GM04504 (cell line): Measurements from ENCODE around the gene CCN2.

Source experiments
- DNase-seq: peaks from one replicate; pipeline ENCODE4 v3.0.0-alpha.2; 2012; ENCODE audit warnings: low read depth

The CCN2 gene

DNA sequence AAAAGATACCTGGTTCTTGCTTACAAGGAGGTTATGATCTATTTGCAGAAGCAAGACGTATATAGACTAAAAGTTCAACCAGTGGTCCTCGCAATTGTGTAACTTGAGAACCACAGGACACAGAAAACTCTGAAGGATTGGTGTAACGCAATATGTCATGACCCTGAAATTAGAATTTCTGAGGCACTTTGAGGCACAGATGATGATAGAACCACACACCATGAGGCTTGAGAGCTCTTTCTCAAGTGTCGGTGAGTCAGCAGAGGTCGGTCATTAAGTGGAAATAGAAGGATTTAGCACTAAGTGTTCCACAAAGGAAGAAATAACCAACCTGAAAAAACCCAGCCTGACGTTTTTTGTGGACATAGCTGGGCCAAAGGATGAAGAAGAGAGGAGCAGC, 15.3 kb upstream of the CCN2 start:
- DNase-seq: no peak

DNA sequence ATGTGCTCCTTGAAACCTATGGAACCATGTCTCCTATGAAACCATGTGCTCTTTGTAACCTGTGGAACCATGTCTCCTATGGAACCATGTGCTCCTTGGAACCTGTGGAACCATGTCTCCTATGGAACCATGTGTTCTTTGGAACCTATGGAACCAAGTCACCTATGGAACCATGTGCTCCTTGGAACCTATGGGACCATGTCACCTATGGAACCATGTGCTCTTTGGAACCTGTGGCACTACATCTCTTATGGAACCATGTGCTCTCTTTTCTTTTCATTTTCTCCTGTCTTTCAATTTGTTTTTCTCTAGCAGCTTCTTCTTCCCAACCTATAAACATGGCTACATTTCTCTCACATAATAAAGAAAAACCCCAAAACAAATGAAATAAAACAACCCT, 11.9 kb upstream of the CCN2 start:
- no peak for DNase-seq

DNA sequence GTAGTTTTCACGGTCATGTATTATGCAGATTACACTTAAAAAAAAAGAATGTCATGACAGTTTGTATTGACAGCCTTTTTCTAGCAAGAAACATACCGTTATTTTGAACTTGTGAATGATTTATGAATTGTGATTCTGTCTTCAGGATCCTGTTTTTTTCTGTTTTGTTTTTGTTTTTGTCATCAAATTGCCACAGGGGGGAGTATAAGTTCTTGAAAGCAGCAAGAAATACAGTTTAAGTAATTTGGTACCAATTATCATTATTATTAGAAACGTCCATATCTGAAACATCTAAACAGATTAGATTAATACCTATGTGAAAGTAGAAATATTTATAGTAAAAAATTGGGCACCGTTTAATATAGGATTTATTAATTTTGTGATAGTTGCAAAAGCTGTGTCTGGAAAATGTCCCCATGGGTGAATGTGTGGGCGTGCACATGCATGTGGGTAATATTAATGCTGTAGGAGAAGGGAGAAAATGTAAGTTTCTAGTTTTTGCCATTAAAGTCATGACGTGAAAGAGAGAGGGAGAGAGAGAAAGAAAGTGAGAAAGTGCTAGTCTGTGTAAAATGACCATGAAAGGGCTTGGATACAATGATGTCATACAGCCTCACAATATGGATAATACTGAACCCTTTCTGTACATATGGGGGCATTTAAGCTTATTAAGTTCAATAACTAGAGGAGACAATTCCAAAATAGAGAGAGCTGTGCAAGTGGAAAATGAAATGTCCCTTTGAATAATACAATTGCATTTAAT, 9.4 kb upstream of the CCN2 start:
- no peak for DNase-seq

DNA sequence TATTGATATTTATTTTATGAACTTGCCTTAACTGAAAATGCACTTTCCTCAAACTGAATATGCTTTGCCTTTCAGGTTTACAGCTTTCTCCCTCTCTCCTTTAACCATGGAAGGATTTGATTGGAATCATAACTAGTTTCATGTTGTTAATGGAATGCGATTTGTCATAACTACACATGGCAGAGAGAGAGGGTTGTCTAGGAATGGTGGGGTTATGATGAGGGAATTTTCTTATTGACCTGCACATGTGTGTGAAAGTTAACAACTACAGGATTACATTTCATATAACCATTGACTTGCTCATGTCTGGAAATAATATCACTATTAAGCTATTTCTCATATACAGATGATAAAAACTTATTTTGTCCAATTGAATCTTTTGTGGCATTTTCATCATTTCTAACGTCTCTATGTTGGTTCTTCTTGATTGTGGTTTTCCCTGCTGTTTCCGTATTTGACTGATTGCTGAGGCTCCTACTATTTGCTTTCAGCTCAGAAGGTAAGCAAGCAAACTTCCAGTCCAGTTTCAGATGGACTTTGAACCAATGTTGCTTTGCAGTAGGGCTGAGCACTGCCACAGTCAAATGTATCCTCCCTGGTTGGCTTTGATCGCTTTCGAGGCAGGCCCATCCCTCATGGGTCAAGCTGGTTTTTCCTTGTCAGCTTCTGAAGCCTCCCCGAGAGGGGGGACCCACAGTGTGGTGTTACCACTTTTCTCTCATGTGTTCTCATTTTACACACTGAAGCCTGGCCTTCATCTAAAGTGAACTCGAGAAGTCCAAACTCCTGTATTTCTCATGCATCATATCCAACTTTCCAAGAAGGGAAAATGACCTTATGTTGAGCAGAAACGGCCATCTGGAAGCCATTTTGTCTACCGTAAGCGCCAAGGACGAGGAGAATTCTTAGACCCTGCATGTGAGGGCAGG, 7.6 kb upstream of the CCN2 start:
- DNase-seq: no peak

DNA sequence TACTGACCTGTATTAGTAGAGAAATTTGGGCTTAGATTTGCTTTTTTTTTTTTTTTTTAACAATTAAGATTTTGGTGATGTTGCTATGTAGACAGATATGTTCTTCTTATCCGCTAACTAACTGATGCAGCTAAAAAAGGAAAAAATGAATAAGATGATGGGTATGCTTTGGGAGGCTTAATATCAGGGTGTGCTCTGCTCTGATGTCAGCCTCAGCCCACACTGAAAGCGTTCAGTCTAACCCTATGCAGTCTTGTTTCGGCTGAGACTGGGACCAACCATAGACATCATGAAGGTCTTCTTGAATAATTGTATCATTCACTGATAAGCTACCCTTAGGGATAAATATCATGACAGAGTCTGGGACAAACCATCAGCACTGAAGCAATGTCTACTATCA, 6.9 kb upstream of the CCN2 start:
- no peak for DNase-seq

DNA sequence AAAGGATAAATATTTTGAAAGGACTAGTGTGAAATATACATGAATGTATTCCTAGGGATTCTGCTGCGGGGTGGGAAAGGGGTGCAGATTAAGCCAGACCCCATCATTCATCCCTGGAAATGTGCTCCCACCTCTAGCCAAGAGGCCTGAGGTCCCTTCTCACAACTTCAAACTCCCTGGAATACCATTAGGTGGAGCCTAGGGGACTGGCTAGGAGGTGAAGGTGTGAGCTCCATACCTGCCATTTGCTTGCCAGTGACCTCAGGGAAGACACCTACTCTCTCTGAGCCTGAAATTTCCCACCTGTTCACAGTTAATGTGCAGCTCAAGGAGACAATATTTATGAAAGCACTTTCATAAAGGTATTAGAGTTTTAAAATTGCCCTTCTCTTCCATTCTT, 4.7 kb upstream of the CCN2 start:
- DNase-seq: no peak

DNA sequence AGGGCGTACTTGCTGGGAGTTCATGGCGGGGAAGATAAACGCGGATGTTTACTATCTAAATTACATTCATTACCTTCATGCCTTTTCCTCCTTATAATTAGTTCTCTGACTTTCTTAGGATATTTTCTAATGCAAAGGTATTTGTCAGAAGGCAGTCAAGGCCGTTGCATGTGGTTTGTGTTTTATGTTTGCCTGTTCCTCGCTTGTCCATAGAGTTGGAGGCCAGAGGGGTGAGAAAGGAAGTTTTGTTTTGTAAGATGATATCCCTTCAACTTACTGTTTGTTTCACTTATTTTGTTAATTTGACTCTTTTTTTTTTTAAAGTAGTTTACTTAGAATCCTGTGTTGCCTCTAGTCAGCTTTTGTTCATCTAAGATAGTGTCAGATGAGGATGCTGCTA, 4.0 kb upstream of the CCN2 start:
- DNase-seq: no peak

DNA sequence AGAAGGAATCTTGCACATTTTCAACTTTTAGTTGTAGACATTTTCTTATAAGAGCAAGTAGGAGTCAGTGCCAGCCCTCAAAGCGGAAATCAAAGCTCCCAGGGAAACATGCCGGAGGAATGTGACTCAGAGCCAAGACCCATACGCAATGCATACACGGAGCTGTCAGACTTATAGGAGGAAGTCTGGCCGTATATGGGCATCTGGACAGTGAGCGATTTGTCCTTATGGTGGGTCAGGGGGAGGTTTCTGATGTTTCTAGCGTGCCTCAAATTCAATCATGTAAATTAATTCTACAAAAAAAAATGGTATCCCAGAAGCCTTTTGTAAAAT, 3.6 kb upstream of the CCN2 start:
- no peak for DNase-seq

DNA sequence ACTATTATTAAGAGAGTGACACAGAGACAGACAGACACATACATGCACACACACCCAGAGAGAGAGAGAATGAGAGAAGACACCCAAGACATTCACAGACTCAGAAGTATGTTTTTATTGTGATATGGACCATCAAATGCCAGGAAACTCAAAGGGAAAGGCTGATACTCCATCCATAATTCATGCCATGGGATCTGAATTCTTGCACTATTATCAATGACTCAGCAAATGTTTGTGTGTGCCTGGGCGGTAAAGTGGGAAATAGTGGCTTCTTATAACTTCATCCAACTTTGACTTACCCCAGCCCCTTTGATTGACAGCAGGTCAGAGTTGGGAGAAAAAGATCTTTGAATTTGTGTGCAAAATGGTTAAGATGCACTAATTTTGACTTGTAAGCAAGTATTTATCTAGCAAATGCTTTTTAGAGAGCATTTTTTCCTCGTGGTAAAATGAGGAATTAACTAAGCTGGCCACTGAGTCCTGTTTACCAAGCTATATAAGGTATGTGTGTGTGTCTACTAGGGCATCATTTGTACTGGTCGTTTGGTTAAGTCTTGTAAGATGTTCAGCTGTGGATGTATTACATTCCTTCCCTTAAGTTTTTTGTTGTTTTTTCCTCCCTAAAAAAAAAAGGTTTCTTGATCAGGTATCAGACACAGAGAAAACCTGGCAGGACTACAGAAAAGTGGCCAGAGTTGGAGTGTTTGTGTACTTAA, 3.0 kb upstream of the CCN2 start:
- no peak for DNase-seq

DNA sequence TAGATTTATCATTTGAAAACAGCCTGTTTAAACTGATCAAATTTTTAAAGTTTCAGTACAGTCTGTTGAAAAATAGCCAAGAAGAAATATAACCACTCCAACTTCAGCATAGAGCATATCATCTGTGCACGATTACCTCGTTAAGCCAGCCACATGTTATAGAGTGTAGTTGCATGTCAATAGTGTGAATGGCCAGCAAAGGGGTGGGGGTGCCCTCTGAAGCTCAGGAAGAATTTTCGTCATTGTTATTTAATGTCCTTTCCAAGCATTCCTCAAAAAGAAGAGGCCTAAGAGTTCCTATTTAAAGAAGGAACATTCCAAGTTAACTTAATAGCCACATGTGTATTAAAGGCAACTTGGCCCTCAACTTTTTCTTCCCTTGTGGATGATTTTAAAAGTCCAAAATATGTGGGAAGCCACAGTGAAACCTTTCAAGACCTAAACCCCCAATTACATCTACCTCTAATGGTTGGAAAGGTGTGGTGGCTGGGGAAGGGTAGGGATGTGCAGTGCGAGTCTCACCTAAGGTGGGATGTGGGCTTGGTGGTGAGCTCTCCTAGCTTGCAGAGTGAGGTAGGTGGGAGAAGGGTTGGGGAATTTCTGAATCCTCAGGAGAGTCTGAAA, 1.8 kb upstream of the CCN2 start:
- DNase-seq: no peak

DNA sequence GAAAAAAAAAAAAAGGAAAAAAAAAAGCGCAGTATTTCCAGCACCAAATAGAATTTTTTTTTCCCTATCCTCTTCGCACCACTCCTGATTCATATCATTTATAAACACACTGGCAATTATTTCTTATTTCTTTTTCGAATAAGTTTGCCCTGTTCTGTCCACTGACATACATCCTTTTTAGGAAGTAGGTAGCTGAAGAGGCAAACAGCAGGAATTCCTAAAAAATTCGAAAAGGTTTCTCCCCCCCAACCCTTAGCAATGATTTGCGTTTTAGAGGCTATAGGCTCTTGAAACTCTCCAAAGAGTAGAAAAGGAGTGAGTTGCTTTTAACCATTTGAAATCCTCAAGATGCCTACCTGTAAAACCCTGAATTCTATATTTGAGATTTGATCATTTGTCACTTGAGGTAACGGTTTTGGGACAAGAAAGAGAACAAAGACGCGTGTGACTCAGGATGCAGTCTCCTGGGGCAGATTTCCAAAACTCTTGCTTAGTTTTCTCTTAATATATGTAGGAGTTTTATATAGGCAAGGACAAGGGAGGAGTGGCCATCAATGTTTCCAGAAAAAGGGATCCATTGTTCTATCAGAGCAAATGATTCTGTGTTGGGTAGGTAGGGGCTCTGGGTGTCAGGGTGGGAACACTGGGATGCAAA, 531 bp upstream of the CCN2 start:
- DNase-seq: no peak

DNA sequence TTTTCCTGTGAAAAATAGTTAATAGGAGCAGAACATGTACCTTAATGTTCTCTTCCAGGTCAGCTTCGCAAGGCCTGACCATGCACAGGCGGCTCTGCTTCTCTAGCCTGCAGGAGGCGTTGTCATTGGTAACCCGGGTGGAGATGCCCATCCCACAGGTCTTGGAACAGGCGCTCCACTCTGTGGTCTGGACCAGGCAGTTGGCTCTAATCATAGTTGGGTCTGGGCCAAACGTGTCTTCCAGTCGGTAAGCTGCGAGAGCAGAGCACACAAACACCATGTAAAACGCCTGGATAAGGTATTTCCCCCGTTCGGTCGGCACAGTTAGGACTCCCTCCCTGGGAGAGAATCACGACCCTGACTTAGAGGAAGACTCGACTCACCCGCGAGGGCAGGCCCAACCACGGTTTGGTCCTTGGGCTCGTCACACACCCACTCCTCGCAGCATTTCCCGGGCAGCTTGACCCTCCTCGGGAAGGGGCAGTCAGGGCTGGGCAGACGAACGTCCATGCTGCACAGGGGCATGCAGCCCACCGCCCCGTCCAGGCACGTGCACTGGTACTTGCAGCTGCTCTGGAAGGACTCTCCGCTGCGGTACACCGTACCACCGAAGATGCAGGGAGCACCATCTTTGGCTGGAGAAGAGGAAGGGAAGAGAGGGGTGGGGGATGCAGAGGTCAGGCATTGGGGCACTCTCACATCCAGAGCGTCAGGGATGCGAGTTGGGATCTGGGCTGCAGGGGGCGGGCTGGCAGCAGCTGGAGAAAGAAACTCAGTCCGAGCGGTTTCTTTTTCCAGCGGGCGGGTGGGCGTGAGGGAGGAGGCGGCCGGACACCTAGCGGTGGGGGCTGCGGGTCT, 1.0 kb downstream of the CCN2 start:
- peak; percentile 80 for DNase-seq

DNA sequence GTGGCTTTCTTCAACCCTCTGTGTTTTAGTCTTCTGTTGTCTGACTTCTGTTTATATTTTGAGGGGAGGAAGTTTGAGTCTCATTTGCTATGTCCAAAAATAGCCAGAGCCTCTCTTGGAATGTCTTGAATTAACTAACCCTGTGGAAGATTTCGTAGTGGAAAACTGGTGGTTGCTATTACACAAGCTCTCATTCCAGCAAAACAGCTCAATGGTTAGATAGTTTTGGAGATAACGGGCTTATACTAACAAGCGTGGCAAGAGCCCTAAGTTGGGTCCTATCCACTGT, 1.6 kb downstream of the CCN2 start:
- peak; percentile 77 for DNase-seq

DNA sequence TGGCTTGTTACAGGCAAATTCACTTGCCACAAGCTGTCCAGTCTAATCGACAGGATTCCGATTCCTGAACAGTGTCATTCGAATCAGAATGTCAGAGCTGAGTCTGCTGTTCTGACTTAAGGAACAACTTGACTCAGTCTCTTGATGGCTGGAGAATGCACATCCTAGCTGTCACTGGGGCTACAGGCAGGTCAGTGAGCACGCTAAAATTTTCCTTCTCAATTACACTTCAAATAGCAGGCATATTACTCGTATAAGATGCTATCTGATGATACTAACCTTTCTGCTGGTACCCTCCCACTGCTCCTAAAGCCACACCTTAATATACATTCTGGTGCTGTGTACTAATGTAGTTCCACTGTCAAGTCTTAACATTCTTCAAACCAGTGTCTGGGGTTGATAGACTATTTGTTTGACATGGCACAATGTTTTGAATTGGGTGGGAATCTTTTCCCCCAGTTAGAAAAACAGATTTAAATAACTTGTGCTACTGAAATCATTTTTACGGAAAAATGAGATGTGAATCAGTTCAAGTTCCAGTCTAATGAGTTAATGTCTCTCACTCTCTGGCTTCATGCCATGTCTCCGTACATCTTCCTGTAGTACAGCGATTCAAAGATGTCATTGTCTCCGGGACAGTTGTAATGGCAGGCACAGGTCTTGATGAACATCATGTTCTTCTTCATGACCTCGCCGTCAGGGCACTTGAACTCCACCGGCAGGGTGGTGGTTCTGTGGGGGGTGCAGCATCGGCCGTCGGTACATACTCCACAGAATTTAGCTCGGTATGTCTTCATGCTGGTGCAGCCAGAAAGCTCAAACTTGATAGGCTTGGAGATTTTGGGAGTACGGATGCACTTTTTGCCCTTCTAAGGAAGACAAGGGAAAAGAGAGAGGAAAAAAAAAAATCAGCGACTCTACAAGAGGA, 2.2 kb downstream of the CCN2 start:
- DNase-seq: peak; percentile 47

DNA sequence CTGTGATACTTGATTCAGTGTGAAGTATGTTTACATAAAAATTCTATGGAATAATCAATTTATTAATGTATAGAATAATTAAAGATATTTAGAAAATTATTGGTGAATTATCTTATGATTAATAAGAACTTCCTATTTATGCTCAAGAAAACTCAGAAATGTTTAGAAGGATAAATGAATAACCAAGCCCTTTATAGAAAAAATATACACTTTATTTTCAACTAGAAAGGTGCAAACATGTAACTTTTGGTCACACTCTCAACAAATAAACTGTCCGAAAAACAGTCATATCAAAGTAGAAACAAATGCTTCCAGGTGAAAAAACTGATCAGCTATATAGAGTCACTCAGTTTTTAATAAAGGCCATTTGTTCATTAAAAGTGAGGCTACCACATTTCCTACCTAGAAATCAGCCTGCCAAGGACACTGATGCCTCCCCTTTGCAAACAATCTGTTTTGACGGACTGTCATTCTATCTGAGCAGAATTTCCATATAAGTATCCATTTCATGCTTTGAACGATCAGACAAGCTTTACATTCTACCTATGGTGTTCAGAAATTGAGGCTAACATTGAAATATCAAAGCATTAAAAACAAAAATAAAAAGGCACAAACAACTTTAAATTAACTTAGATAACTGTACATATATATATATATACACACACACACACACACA, 3.0 kb downstream of the CCN2 start:
- DNase-seq: peak; percentile 29

DNA sequence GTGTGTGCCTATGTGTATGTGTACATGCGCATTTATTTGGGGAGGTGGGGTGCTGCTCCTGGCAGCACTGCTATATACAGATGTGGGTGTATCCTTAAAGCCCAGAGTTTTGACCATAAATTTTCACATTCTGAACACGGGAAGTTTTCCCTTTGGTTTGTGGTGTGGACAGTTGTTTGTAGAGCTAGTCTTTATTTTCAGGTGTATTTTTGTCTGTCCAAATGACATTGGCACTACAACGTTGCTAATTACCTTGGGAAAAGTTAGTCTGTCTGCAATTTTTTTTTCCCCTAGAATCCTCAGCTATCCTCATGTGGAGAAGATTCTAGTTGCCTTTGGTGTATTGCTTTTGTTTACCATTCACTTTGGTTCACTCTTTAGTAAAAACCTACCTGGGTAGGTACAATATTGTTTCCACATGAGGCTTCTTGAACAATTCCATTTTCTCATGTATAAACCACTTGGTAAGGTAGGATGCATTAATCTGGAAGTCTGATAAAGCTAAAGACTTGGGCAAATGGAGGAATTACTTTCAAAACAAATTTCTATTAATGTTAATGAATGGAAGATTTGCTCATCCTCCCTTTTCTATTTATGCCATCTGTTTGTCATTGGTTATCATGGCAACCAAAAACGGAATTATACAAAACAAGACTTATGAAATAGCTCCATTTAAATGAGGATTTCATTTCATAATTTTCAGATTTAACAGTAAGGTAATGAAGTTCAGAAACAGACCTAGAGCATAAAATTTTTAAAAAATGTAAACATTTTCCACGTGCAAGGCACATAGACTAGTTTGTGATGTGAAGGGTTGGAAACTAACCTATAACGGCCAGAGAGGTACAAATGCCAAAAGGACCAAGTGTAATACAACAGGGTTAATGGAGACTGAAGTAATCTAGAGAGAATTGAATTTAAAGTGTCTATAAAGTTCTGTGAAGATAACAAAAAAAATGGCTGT, 3.9 kb downstream of the CCN2 start:
- peak; percentile 61 for DNase-seq

DNA sequence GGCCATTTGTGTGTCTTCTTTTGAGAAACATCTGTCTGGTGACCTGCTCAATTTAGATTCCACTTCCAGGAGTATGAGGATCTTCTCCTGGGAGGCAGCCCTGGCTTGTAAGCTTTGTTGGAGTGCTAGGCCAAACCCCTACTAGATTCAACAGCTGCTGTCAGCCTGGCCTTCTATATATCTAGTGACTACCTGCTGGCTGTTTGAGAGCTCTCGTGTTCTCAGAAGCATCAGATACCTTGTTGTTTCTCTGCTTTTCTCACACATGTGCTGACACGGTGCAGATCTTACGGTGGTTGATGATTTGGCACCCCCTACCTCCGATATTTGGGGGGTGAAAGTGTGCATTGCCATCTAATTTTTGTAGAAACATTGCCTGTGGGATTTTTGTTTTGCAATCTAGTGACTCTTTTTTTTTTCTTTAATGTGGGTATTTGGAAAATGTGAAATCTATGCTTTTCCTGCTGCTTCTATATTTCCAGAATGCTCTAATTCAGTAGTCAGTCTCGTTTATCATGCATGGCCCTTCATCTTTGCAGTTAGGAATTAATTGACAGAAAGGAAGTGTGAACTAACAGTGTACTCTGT, 4.7 kb downstream of the CCN2 start:
- DNase-seq: peak; percentile 58

DNA sequence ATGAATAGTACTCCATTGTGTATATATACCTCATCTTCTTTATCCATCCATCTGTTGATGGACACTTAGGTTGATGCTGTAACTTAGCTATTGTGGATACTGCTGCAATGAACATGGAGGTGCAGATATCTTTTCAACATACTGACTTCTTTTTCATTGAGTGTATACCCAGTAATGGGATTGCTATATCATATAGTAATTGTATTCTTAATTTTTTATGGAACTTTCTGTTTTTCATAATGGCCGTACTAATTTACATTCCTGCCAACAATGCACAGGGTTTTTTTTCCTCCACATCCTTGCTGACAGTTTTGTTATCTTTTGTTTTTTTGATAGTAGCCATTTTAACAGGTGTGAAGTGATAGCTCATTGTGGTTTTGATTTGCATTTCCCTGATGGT, 5.2 kb downstream of the CCN2 start:
- no peak for DNase-seq
